HG02588 (cell line): ENCODE data around the gene CNP.

ENCODE experiments used
- ATAC-seq: cut with Tn5 transposase; IDR thresholded peaks from one replicate; pipeline ENCODE4 v1.9.1; 2021; ENCODE audit warnings: mild to moderate bottlenecking, moderate library complexity; ENCODE audit not compliant: unreplicated experiment

The CNP gene

GRCh38 chr17:42026857-42027589, 60.4 kb downstream of the CNP start:
- no peak for ATAC-seq
